Caki2 (cell line): ENCODE results near the gene GID8. TPM values are rescaled to one million over a fixed set of nuclear protein-coding genes. Genes with fewer than 3 reads are reported as not detected.
"Not testable (repeated sequence)": the region's sequence is repeated elsewhere in the genome, so short reads cannot be mapped to it uniquely, and the experiment has no call there.

Experiments
- DNase-seq: peaks from one replicate; pipeline ENCODE4 v3.0.0-alpha.2; 2015; ENCODE audit warnings: low read depth
- in situ Hi-C: cut with HindIII; loops from 2 replicates; pipeline ENCODE4 v1.10.0; 2016; ENCODE audit warnings: low sequenced_read_pairs, low pct_unique_long_range_greater_than_20kb, mixed read lengths
- total RNA-seq: library from RNA; depleted of rRNA; stranded (reverse); fragments of >200 nt; shearing (Covaris generic); gene quantifications from 2 replicates; pipeline ENCODE4 v1.2.3, GENCODE V29; 2014; ENCODE audit warnings: low replicate concordance

Gene GID8
- total RNA-seq, 1 experiment from 2014 or later = 39.4 TPM

DNA sequence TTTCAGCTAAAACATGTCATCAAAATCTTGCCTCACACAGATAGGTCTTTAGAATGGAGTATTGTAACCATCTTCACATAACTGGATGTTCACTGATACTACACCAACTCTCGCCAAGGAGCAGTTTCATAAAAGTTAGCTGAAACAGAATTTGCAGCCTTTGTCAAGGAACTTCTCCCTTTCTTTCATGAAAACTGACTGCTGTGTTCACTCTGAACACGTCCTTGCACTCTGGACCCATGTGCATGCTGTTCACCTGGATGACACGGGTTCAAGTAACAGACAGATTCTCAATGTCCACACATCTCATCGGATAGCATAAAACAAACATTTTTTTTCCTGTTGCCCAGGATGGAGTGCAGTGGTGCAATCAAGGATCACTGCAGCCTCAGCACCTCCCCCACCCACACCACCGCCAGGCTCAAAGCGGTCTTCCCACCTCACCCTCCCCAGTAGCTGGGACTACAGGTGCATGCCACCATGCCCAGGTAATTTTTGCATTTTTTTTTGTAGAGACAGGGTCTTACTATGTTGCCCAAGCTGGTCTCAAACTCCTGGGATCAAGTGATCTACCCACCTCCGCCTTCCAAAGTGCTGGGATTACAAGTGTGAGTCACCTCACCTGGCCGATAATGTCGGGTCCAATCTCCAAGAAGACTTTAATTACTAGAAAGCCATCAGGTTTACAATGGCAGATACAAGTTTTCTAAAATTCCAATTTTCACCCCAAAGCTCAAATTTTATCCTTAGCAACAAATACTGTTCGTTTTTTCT, 21.1 kb upstream of the GID8 start:
- DNase-seq = no peak
- in situ Hi-C loops = no loop called here

DNA sequence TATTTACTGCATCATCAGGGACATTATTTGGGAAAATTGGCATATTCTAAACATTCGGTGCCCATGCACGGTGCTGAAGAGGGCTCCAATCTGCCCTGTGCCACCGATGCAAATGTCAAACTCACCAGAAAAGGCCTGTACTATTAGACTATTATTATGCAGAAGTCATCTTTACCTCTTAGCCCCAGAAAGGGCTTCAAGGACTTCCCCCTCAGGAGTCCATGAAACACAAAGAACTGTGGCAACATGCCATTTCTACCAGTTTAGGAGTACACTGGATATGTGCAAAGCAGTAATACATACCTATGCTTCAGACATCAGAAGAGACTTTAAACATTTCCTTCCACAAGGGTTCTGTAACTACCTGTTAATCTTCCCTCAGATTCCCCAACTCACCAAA, 20.2 kb upstream of the GID8 start:
- in situ Hi-C loops = no loop called here
- DNase-seq = no peak

DNA sequence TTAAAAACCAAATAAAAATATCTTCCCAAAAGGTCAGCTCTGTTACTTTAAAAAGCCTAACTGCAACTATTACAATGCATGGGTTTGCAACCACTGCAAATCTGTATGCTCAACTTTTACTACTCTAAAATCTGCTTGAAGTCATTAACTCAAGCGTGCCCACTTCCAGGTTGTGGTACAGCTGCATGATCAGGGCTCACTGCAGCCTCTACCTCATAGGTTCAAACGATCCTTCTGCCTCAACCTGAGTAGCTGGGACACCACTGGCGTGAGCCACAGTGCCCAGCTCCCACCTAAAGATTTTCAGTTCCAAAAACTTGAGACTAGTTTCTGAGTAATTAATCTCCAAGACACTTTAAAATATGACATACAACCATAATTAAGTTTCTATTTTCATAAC, 19.8 kb upstream of the GID8 start:
- in situ Hi-C loops = no loop called here
- DNase-seq = no peak

DNA sequence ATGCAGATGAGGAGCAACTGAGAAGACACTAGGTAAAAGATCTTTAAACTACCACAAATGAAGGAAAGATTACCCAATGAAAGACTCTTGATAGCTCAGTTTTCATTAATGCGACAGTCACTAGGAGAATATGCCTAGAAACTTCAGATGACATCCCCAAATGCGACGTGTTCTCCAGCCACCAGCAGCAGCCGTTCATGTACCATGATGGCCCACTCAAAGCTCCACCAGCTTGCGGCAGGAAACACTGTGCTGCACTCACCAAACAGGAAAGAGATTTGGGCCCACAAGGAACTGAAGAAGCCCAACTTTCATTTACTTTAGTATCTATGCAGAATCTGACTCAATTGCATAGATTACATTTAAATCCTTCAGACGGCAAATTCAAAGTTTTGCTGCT, 19.1 kb upstream of the GID8 start:
- in situ Hi-C loops = no loop called here

DNA sequence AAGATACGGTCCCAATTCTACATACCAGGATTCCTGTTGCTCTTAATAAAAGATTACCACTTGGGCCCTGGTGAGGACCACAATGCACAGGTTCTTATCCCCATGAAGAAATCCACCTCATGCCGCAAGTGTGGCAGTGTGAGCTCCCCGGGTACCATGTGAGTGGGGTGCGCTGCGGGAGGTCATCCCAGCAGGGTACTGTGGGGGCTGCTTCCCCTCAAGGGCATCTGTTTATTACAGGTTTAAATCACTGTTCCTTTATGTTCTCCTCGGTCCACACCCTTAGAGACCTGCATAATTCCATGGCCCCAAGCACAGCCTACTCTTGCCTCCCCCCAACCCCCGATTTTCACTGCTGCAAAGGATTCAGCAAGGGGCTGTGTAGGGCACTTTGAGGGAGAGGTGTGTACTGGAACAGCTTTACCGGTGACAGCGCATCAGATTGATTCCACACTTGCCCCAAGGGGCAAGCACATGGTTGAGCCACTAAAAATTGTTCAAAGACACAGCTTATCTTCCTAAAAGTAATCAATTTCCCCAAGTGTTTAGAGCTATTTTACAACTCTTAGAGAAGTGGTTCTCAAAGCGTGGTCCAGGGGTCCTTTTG, 17.8 kb upstream of the GID8 start:
- in situ Hi-C loops = no loop called here
- no peak for DNase-seq

More for the DNA sequence above, 19.1 kb upstream of the GID8 start:
- no peak for DNase-seq

DNA sequence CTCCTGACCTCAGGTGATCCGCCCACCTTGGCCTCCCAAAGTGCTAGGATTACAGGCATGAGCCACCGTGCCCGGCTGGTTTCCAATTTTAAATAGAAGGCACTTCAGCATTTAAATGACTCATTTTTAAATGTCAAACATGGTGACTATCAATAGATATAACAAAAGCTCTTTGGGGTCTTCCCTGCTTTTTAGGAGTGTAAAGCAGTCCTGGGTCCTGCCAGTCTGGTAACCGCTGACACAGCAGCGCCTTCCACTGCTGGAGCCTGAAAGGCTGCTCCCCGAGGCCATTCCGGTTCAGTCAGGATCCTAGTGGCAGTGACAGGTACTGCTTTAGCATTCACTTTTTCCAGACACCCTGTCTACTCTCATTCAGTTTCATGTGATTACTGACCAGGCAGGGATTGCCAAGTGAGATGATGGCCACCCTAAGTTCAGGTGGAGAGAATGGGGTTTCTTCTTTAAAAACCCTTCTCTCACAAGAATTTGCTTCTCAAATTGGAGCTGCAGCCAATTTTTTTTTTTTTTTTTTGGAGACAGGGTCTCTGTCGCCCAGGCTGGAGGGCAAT, 16.7 kb upstream of the GID8 start:
- DNase-seq = peak; percentile 61
- in situ Hi-C loops = no loop called here

DNA sequence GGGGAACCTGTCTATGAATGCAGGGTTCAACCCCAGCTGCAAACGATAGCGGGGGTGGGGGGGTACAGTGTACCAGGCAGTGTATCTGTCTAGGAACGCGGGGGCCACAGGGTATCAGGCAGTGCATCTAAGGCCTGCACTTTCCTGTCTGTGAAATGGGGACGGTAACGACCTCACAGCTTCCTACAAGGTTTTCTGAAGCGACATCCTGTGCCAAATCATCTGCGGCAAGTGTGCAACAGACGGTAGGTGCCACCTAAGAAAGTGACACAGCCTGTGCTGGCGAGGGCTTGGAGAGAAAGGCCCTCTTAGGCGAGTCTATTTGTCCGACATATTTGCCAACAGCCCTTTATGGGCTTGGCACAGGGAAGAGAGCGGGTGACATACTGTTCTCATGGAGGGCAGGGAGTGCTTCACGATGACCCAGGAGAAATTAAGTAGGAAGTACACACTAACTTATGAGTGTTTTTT, 15.5 kb upstream of the GID8 start:
- in situ Hi-C loops = no loop called here
- DNase-seq = no peak

DNA sequence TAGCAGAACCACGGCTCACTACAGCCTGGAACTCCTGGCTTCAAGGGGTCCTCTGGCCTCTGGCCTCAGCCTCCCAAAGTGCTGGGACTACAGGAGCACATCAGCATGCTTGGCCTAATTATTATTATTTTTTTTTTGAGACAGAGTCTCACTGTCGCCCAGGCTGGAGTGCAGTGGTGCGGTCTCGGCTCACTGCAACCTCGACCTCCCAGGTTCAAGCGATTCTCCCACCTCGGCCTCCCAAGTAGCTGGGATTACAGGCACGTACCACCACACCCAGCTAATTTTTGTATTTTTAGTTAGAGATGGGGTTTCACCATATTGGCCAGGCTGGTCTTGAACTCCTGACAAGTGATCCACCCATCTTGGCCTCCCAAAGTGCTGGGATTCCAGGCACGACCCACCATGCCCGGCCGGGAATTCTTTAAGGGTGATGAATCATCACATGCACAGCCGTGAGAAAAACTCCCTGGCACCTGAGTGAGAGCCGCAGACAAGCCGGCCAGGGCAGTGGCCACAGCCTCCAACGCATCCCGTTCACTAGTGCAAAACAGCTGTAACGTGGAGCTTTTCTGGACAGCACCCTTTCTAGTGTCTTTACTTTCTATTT, 14.8 kb upstream of the GID8 start:
- DNase-seq = peak; percentile 78
- in situ Hi-C loops = not testable (repeated sequence)

DNA sequence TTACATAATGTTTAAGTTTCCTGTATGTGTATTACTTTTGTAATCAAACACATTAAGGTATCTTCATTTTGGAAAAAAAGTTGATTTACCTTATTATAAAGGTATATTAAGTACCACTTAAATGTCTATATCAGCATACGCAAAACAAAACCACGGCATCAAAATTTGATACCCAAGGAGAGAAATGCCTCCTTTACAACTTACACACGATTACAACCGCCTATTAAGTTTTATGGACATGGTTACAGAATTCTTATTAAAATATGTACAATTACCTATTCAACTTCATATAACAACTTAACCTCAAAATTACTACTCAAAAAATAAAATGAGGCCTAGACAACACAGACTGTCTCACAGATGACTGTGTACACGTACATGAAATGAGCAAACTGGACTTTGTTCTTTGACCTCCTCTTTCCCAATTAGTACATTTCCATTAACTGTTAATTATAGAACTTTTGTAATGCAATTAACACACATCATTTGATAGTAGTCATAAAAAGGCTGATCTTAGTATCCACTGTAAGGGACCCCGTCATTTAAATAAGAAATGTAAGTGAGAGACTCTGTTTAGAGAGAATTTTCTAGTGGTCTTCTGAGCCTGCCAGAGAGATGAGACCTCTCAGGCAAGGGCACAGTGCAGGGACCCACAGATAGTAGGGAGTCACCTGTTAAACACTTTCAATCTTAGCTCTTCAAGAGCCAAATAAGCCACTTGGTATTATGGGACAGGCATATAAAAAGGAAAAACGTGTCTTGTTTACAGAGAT, 14.1 kb upstream of the GID8 start:
- in situ Hi-C loops = no loop called here
- DNase-seq = no peak

DNA sequence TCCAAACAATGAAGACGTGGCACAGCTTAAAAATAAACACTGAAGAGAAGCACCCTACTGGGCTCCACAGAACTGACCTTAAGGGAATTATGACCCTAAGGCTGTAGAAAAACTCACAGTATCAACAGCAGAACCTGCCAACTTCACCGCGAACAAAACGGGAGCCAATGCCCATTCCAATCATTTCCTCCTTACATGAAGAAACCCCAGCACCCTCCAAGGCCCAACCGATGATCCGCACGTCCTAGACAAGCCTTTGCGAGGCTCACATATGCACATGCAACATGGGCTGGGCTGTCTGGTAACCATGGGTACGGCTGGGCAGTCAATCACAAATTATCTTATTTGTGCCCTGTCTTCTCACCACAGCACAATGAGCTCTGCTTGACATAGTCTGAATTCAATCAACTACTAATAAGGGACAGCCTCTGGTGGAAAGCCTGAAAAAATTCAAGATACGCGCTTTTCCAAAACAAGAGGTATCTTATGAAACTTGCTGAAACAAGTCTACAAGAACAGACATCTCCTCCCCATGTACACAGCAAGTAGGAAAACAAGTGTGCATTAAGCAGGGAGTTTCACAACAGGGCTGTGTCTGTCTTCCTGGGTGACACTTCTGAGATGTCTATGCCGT, 13.4 kb upstream of the GID8 start:
- in situ Hi-C loops = no loop called here
- DNase-seq = peak; percentile 55

DNA sequence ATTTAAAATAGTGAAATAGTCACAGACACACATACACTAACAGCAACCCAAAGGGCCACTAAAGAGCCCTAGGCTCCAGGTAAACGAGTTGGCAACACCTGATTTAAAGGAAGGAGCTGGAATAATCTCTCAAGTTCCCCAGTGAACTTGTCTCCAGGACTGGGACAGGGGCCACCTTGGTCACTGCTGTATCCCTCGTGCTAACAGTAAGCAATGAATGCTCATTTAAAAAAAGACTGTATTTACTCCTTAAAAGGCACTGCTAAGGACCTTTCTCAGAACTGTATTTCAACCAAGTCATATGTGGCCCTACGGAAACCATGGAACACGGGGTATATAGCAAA, 12.9 kb upstream of the GID8 start:
- in situ Hi-C loops = no loop called here

DNA sequence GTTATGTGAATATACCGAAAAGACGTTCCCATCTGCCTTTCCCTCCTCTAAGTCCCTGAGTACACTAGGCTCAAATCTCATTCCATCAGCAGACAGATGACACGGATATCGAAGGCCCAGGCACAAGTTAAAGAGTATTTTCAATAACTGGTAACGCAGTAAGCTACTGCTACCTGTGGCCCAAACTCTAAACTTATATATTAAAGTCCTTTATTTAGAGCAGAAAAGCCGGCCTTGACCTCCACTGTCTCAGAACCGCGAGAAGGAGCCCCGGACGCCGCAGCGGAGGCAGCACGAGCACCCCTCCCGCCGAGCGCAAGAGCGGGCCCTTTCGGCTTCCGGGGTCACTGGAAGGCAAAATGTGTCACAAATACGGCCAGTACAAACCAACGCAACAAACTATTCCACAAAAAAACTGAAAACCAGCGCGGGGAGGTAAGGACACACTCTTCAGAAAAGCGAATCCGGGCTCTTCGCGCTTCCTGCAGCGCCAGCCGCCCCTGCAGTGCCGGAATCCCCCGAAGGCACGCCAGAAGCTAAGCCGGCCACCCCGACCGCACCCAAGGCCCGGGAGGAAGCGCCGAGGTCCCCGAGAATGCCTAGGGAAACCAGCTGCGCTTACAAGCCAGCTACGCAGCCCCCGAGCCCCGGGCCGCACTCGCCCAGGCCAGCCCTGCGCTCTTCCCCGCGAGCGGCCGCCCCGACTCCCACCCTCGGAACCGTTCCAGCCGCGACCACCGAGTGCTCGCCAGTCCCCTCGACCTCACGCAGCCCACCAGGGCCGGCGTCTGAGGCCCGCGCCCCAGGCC, 12.3 kb upstream of the GID8 start:
- peak; percentile 58 for DNase-seq
- in situ Hi-C loops = no loop called here

More for the DNA sequence above, 12.9 kb upstream of the GID8 start:
- no peak for DNase-seq

DNA sequence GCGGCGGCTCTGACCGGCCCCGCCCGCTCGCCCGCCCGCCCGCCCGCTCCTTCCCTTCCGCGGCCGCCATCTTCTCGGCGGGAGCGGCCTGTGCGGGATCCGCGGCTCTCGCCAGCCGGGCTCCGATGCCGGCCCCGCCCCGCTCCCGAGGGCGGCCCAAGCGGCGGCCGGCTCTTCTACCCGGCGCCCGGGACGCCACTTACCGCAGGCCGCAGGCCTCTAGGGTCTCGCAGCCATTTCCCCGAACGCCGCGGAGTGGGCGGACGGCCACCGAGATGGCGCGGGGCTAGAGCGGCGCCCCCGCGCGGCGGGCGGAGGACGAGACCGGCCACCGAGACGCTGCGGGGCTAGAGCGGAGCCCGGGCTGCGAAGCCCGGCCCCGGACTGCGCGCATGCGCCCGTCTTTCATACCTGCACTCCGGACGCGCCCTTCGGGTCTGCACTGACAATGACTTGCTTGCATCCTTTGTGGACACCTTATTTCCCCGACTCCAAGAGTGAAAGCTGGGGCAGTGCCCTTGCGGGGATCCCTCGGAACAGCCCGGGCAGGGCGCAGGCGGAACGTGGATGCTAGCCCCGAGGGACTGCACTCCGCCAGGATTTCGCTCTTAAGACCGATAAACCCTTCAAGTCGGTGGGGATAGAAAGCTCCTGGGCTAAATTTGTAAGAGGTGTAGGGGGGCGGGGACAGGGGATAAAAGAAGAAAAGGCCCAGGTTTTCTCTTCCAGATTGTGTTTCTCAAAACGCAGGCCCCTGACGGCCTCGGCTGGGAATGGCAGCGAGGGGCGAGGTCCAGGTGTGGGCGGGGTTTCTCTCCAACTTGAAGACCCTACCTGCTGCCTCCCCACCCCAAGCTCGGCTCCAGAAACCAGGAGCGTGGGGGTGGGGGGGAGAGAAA, 11.5 kb upstream of the GID8 start, which contains the start of gene DIDO1:
Gene DIDO1 (minus strand): TSS at position 277 of the 899 bp plus-strand sequence.
- in situ Hi-C loops = no loop called here
- DNase-seq = peak; percentile 87

DNA sequence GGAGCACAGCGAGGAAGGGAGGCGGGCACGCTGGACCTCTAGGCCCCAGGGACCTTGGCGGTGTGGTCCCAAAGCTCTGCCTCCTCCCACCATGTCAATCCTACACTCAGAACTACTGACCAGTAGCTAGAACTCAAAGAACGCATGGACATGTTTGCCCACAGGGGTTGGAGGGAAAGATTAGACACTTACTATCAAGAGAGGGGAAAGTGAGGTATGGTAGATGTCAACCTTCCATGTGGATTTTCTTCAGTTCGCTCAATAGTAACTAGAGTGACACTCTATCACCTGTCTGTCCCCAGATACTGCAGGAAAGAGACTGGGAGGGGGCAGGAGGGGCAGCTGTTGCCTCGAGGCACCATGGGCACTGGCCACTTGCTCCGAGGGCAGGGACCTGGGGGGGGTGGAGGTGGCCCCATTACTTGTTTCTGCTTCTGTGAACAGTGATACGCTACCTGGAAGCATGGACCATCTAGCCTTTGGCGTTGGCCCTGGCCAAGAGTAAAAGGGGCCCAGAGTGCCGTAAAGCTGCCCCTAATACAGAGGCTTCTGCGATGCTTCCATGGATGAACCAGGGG, 10.7 kb upstream of the GID8 start:
- no peak for DNase-seq
- in situ Hi-C loops = no loop called here

DNA sequence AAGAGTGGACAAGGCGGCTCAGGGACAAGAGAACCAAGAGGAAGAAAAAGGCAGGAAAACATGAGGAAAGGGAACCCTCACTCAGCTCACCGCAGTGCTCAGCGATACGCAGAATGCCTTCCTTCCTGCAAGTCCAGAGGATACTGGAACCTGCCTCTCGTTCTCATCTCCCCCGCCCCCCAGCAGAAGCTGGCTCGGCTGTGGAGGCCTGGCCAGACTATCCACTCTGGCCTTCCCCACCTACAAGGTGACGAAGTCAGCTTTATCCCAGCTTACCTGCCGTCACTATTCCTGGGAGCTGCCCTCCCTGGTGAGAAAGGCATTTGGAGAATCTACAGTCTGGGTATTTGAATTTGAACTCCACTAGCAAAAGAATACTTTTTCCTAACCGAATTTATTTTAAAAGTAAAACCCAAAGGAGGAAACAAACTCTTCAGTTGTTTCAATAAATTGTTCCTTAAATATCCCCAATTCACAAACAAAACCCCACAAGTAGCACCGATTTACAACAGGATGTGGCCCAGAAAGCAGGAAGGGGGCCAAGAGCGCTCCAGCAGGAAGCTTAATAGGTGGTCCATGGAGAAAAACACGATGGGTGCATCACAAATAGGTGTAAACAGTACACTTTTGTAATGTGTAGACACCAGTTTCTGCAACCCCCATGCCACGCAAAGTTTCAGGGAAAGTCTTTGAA, 9.6 kb upstream of the GID8 start:
- DNase-seq = no peak
- in situ Hi-C loops = no loop called here
